ENCODE results near the gene RAB5A. TPM values are rescaled to one million over a fixed set of nuclear protein-coding genes. Genes with fewer than 3 reads are reported as not detected.

The RAB5A gene
- total and polyA plus RNA-seq, 8 donors = 16.0 to 30.2 (median 21.0) TPM

DNA sequence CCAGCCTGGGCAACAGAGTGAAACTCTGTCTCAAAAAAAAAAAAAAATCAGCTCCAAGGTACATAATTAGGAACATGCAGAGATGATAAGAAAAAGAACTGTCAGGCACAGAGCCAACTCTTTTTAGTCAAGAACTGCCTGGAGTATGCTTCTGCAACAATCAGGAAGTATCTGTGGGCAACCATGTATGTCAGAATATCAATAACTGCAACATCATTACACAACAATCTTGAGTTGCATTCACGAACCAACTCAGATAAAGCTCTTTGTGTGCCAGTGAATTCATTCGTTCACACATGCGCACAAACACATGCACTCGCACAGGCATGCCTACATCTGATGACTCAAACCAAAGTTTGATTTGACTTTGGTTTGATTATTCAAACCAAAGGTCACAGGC lies 45.0 kb upstream of the RAB5A start:
- no peaks in the 10 kb centered on the region for H3K9me3 ChIP-seq
- ATAC-seq (peak; percentile 34 to 85 (median 62)), FAIRE-seq (no peak), DNase-seq (peak in 1 of 6 donors; percentile 19)
- 32 to 33% methylated on average over 4 of the region's 4 CpGs for WGBS, 2 donors
- H3K27me3 ChIP-seq = no peaks in the 10 kb centered on the region
- peaks cover 14 to 17% (median 17%) of the 10 kb centered on the region in 3 donors for H3K4me1 ChIP-seq
- intact Hi-C loops (cut with DNase I) = no loop called here
- no peaks in the 10 kb centered on the region for H3K36me3 ChIP-seq
- H3K27ac ChIP-seq = no peak overlapping the region
- TF ChIP-seq, protein P1, sequence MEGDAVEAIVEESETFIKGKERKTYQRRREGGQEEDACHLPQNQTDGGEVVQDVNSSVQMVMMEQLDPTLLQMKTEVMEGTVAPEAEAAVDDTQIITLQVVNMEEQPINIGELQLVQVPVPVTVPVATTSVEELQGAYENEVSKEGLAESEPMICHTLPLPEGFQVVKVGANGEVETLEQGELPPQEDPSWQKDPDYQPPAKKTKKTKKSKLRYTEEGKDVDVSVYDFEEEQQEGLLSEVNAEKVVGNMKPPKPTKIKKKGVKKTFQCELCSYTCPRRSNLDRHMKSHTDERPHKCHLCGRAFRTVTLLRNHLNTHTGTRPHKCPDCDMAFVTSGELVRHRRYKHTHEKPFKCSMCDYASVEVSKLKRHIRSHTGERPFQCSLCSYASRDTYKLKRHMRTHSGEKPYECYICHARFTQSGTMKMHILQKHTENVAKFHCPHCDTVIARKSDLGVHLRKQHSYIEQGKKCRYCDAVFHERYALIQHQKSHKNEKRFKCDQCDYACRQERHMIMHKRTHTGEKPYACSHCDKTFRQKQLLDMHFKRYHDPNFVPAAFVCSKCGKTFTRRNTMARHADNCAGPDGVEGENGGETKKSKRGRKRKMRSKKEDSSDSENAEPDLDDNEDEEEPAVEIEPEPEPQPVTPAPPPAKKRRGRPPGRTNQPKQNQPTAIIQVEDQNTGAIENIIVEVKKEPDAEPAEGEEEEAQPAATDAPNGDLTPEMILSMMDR (IDR thresholded peaks at IDR 0.05) = no peak
- H3K4me3 ChIP-seq = no peak overlapping the region

DNA sequence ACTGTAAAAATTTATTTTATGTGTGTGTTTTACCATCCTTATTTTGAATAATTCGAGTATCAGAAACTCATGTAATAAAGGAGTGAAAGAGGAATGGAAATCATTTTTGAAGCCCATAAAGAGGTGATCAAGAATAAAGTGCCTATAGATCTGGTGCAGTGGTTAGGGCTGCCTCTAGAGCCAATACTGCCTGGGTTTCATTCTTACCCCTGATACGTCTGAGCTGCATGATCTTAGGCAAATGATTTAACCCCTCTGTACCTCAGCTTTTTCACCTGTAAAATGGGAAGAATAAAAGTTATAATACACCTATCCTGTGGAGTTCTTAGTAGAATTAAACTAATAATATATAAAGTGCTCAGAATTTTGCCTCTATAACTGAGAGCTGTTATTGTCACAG lies 43.2 kb upstream of the RAB5A start:
- intact Hi-C loops (cut with DNase I) = no loop called here
- H3K36me3 ChIP-seq = no peaks in the 10 kb centered on the region
- 63 to 73% methylated on average over 2 of the region's 2 CpGs for WGBS, 2 donors
- H3K27me3 ChIP-seq = no peaks in the 10 kb centered on the region
- H3K4me1 ChIP-seq = peaks cover 11 to 14% (median 14%) of the 10 kb centered on the region in 3 donors
- no peak for FAIRE-seq
- H3K4me3 ChIP-seq = no peak overlapping the region
- TF ChIP-seq, protein P1 (IDR thresholded peaks at IDR 0.05) = no peak
- no peak for ATAC-seq
- no peak overlapping the region for H3K27ac ChIP-seq
- no peaks in the 10 kb centered on the region for H3K9me3 ChIP-seq
- DNase-seq = no peak

DNA sequence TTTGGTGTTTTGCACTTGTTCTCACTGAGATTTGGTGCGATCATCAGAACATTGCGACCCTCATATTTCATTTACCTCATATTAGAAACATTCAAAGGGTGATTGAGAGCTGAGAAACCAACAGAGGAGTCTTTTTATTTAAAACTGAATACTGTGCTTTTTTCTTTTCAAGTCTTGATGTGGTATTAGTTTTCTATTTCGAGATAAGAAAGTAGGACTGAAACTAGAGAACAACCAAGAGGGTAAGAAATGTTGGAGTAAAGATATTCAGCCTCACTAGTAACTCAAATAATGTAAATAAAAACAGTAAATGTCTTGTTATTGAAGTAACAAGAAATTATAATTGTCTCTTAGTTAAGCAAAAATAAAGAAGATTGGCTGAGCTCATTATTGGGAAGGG lies 39.4 kb upstream of the RAB5A start:
- Histone ChIP-seq H3K36me3 (no peaks in the 10 kb centered on the region), H3K27me3 (no peaks in the 10 kb centered on the region), H3K4me3 (no peak overlapping the region), H3K9me3 (no peaks in the 10 kb centered on the region), H3K27ac (no peak overlapping the region), H3K4me1 (no peaks in the 10 kb centered on the region)
- ATAC-seq (no peak), FAIRE-seq (no peak), DNase-seq (no peak)
- intact Hi-C loops (cut with DNase I) = no loop called here
- 85 to 89% methylated on average over 3 of the region's 3 CpGs for WGBS, 2 donors
- TF ChIP-seq, protein P1 (IDR thresholded peaks at IDR 0.05) = no peak

DNA sequence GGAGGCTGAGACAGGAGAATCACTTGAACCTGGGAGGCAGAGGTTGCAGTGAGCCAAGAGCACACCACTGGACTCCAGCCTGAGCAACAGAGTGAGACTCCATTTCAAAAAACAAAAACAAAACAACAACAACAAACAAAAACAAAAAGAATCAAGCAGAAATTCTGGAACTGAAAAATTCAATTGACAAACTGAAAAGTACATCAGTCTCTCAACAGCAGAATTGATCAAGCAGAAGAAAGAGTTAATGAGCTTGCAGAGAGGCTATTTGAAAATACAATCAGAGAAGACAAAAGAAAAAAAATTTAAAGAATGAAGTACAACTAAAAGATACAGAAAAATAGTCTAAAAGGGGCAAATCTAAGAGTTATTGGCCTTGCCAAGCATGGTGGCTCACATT lies 35.4 kb upstream of the RAB5A start:
- no peaks in the 10 kb centered on the region for H3K9me3 ChIP-seq
- intact Hi-C loops (cut with DNase I) = no loop called here
- ATAC-seq (no peak), DNase-seq (no peak), FAIRE-seq (no peak)
- H3K36me3 ChIP-seq = no peaks in the 10 kb centered on the region
- no peaks in the 10 kb centered on the region for H3K4me1 ChIP-seq
- H3K4me3 ChIP-seq = no peak overlapping the region
- TF ChIP-seq, protein P1 (IDR thresholded peaks at IDR 0.05) = no peak
- H3K27ac ChIP-seq = no peak overlapping the region
- no peaks in the 10 kb centered on the region for H3K27me3 ChIP-seq

DNA sequence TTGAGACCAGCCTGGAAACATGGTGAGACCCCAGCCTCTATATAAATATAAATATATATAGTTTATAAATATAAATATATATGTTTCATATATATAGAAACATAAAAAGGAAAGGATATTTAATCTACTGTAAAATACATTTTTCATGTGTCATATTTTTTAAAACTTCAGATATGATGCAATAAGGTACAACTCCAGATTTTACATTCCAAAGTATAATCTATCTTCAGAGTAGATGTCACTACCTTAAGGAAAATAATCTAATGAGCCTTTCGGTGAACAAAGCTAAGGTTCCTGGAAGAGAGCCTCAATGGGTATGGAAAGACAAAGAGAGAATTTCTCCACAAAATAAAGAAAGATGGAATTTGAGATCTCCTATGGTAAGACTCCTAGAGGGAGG lies 29.7 kb upstream of the RAB5A start:
- FAIRE-seq = no peak

More for the DNA sequence above, 29.7 kb upstream of the RAB5A start:
- no peaks in the 10 kb centered on the region for H3K27me3 ChIP-seq
- H3K27ac ChIP-seq = no peak overlapping the region
- WGBS, 2 donors = 91 to 93% methylated on average over 1 of the region's 1 CpG
- no peak for DNase-seq
- intact Hi-C loops (cut with DNase I) = no loop called here
- no peaks in the 10 kb centered on the region for H3K36me3 ChIP-seq
- H3K4me1 ChIP-seq = no peaks in the 10 kb centered on the region
- TF ChIP-seq, protein P1 (IDR thresholded peaks at IDR 0.05) = no peak
- no peak for ATAC-seq
- H3K9me3 ChIP-seq = no peaks in the 10 kb centered on the region
- no peak overlapping the region for H3K4me3 ChIP-seq
